HepG2 (cell line): ENCODE results near the gene CDC26. TPM values are rescaled to one million over a fixed set of nuclear protein-coding genes. Genes with fewer than 3 reads are reported as not detected.

Experiments
- CSRNP2 ChIP-seq: sonication (generic); formaldehyde crosslinking; conservative IDR thresholded peaks from 2 replicates; pipeline ENCODE4 v1.8.0; 2022; ENCODE audit warnings: low read depth, missing genetic modification reagents
- ETV5 ChIP-seq: IDR thresholded peaks from 2 replicates; pipeline ENCODE4 v1.6.1; 2018; ENCODE audit warnings: missing biosample characterization, missing genetic modification reagents, inconsistent platforms, borderline replicate concordance
- KAT7 ChIP-seq: IDR thresholded peaks from 2 replicates; pipeline ENCODE4 v1.6.1; 2018; ENCODE audit warnings: borderline replicate concordance, missing compliant biosample characterization
- POGZ ChIP-seq: sonication (generic); formaldehyde crosslinking; IDR thresholded peaks from 2 replicates; pipeline ENCODE4 v1.4.0; 2020; ENCODE audit warnings: mild to moderate bottlenecking, missing genetic modification reagents
- POLR2AphosphoS5 ChIP-seq: IDR thresholded peaks from 2 replicates; pipeline ENCODE4 v1.6.1; 2012; ENCODE audit warnings: low read depth, low read length
- RARA ChIP-seq: IDR thresholded peaks from 2 replicates; pipeline ENCODE4 v1.6.1; 2016; ENCODE audit warnings: missing genetic modification reagents, missing compliant biosample characterization
- REPIN1 ChIP-seq: sonication (generic); formaldehyde crosslinking; IDR thresholded peaks from 2 replicates; pipeline ENCODE4 v1.8.0; 2022; ENCODE audit warnings: missing genetic modification reagents, low read depth, mild to moderate bottlenecking, borderline replicate concordance
- ZBTB40 ChIP-seq, 2 experiments: fragments of 450-650 bp in 1 of 2; sonication (generic) in 1 of 2; formaldehyde crosslinking in 1 of 2; IDR thresholded peaks; 2 replicates each; pipeline versions ENCODE4 v1.6.1 to v1.8.0; 2016 to 2022; ENCODE audit warnings: antibody characterized with exemption in 1 of 2, mild to moderate bottlenecking in 1 of 2, missing genetic modification reagents in 1 of 2
- ZMYM4 ChIP-seq: sonication (generic); formaldehyde crosslinking; IDR thresholded peaks from 2 replicates; pipeline ENCODE4 v1.8.1; 2023; ENCODE audit warnings: mild to moderate bottlenecking, missing genetic modification reagents
- ZNF253 ChIP-seq: sonication (generic); formaldehyde crosslinking; IDR thresholded peaks from 2 replicates; pipeline ENCODE4 v1.8.0; 2022; ENCODE audit warnings: mild to moderate bottlenecking, missing genetic modification reagents, borderline replicate concordance
- ZNF431 ChIP-seq: sonication (generic); formaldehyde crosslinking; IDR thresholded peaks from 2 replicates; pipeline ENCODE4 v1.9.0; 2022; ENCODE audit warnings: missing genetic modification reagents, low read depth, mild to moderate bottlenecking, borderline replicate concordance
- ZNF451 ChIP-seq: sonication (generic); formaldehyde crosslinking; IDR thresholded peaks from 2 replicates; pipeline ENCODE4 v1.5.0; 2020; ENCODE audit warnings: mild to moderate bottlenecking, missing genetic modification reagents
- ZNF629 ChIP-seq: sonication (generic); formaldehyde crosslinking; conservative IDR thresholded peaks from 2 replicates; pipeline ENCODE4 v1.5.0; 2020; ENCODE audit warnings: missing genetic modification reagents
- polyA plus RNA-seq, 8 experiments: library from polyadenylated mRNA; depleted of rRNA in 3 of 8; stranded (reverse) in 7 of 8; unstranded in 1 of 8; fragments of >200 nt; fragmentation: Illumina TruSeq in 4 of 8; extraction: Trizol in 4 of 8; gene quantifications; 2 replicates each; pipeline versions ENCODE4 v1.2.1 to v1.2.3, GENCODE V29; 2011 to 2016; ENCODE audit warnings: low read depth in 4 of 8, missing spikeins in 1 of 8, mixed read lengths in 1 of 8; ENCODE audit not compliant: insufficient read depth in 1 of 8
- total RNA-seq, 5 experiments: library from RNA; depleted of rRNA; stranded (reverse); fragments of >200 nt; fragmentation: Illumina TruSeq; extraction: Trizol; gene quantifications; 2 replicates each; pipeline ENCODE4 v1.2.3, GENCODE V29; 2016; ENCODE audit warnings: low read depth in 1 of 5
- TF ChIP-seq, protein P1 (sequence below): sonication (generic); formaldehyde crosslinking; IDR thresholded peaks from 2 replicates; pipeline ENCODE4 v1.4.0; 2020; ENCODE audit warnings: mild to moderate bottlenecking, missing genetic modification reagents
- TF ChIP-seq, protein P2 (sequence below): sonication (generic); formaldehyde crosslinking; IDR thresholded peaks from 2 replicates; pipeline ENCODE4 v1.5.0; 2020; ENCODE audit warnings: missing genetic modification reagents, mild to moderate bottlenecking, borderline replicate concordance

CDC26 gene
- total and polyA plus RNA-seq, 2 of the 13 experiments (the other 11 are each of a cell fraction or from before 2014, with no cell fraction given): 26.6 to 57.9 TPM

GRCh38 chr9:113302792-113303418 is 27.5 kb upstream of the CDC26 start, which contains the start of gene RNF183 (continued):
- TF ChIP-seq, protein P1, sequence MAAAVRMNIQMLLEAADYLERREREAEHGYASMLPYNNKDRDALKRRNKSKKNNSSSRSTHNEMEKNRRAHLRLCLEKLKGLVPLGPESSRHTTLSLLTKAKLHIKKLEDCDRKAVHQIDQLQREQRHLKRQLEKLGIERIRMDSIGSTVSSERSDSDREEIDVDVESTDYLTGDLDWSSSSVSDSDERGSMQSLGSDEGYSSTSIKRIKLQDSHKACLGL (CRISPR knock-in tag): peak; percentile 33; the same call in 1 of the 2 replicates
- TF ChIP-seq POGZ (CRISPR knock-in tag): peak; percentile 53
- TF ChIP-seq RARA (CRISPR knock-in tag): 0 out of 2 replicates have a peak, but pooled peaks have one; percentile 6
- peak; percentile 24; the same call in 1 of the 2 replicates for TF ChIP-seq ZNF431 (CRISPR knock-in tag)
- TF ChIP-seq ZNF253 (CRISPR knock-in tag): 0 out of 2 replicates have a peak, but pooled peaks have one; percentile 26
- no peak for TF ChIP-seq KAT7 (CRISPR knock-in tag)
- TF ChIP-seq ZNF451 (CRISPR knock-in tag): 0 out of 2 replicates have a peak, but pooled peaks have one; percentile 51
- TF ChIP-seq ETV5 (CRISPR knock-in tag): peak; percentile 54; the same call in 1 of the 2 replicates
- TF ChIP-seq REPIN1 (CRISPR knock-in tag): 0 out of 2 replicates have a peak, but pooled peaks have one; percentile 13
- no peak for TF ChIP-seq ZBTB40 (IDR thresholded peaks at IDR 0.05)
- TF ChIP-seq ZBTB40 (CRISPR knock-in tag; IDR thresholded peaks at IDR 0.05): no peak
- peak; percentile 38; the same call in 1 of the 2 replicates for TF ChIP-seq POLR2AphosphoS5
- TF ChIP-seq ZNF629 (CRISPR knock-in tag): peak; percentile 98
- TF ChIP-seq ZMYM4: 0 out of 2 replicates have a peak, but pooled peaks have one; percentile 20
- TF ChIP-seq CSRNP2 (CRISPR knock-in tag): no peak
- TF ChIP-seq, protein P2, sequence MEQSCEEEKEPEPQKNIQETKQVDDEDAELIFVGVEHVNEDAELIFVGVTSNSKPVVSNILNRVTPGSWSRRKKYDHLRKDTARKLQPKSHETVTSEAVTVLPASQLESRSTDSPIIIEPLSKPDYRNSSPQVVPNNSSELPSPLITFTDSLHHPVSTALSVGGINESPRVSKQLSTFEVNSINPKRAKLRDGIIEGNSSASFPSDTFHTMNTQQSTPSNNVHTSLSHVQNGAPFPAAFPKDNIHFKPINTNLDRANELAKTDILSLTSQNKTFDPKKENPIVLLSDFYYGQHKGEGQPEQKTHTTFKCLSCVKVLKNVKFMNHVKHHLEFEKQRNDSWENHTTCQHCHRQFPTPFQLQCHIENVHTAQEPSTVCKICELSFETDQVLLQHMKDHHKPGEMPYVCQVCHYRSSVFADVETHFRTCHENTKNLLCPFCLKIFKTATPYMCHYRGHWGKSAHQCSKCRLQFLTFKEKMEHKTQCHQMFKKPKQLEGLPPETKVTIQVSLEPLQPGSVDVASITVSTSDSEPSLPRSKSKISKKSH: peak; percentile 40; the same call in 1 of the 2 replicates
